ENCODE data around the gene PPP2R2B. TPM values are rescaled to one million over a fixed set of nuclear protein-coding genes. Genes with fewer than 3 reads are reported as not detected.
"Not testable (repeated sequence)": the region's sequence is repeated elsewhere in the genome, so short reads cannot be mapped to it uniquely, and the experiment has no call there.

PPP2R2B gene
- total RNA-seq, 1 donor from 2014 or later = 0.12 TPM

GRCh38 chr5:146751781-146752401 is 126.7 kb downstream of the PPP2R2B start:
- no peak for DNase-seq (ENCODE audit: extremely low read depth, low read depth, low spot score)

- no peak for DNase-seq (ENCODE audit: extremely low read depth, low read depth, low spot score)
Observed at GRCh38 chr5:146751054-146751453, 127.5 kb downstream of the PPP2R2B start.

GRCh38 chr5:146748533-146748932 is 130.0 kb downstream of the PPP2R2B start:
- DNase-seq (ENCODE audit: extremely low read depth, low read depth, low spot score) = no peak

- no peak for DNase-seq (ENCODE audit: extremely low read depth, low read depth, low spot score)
Observed at GRCh38 chr5:146745931-146746577, 132.5 kb downstream of the PPP2R2B start.

- no peak for DNase-seq (ENCODE audit: extremely low read depth, low read depth, low spot score)
Observed at GRCh38 chr5:146744068-146744745, 134.3 kb downstream of the PPP2R2B start.

- DNase-seq (ENCODE audit: extremely low read depth, low read depth, low spot score) = no peak
Observed at GRCh38 chr5:146734936-146735577, 143.5 kb downstream of the PPP2R2B start.

- no peak for DNase-seq (ENCODE audit: extremely low read depth, low read depth, low spot score)
Observed at GRCh38 chr5:146732962-146733361, 145.6 kb downstream of the PPP2R2B start.

GRCh38 chr5:146731909-146732659 is 146.5 kb downstream of the PPP2R2B start:
- DNase-seq (ENCODE audit: extremely low read depth, low read depth, low spot score) = peak; percentile 34

GRCh38 chr5:146728746-146729145 is 149.8 kb downstream of the PPP2R2B start:
- not testable (repeated sequence) for DNase-seq (ENCODE audit: extremely low read depth, low read depth, low spot score)

- DNase-seq (ENCODE audit: extremely low read depth, low read depth, low spot score) = no peak
Observed at GRCh38 chr5:146726891-146727290, 151.7 kb downstream of the PPP2R2B start.

- no peak for DNase-seq (ENCODE audit: extremely low read depth, low read depth, low spot score)
Observed at GRCh38 chr5:146726020-146726419, 152.5 kb downstream of the PPP2R2B start.

GRCh38 chr5:146725025-146725424 is 153.5 kb downstream of the PPP2R2B start:
- DNase-seq (ENCODE audit: extremely low read depth, low read depth, low spot score) = no peak

GRCh38 chr5:146722361-146722779 is 156.2 kb downstream of the PPP2R2B start:
- DNase-seq (ENCODE audit: extremely low read depth, low read depth, low spot score) = no peak

- no peak for DNase-seq (ENCODE audit: extremely low read depth, low read depth, low spot score)
Observed at GRCh38 chr5:146721073-146721815, 157.3 kb downstream of the PPP2R2B start.

GRCh38 chr5:146720107-146720506 is 158.4 kb downstream of the PPP2R2B start:
- DNase-seq (ENCODE audit: extremely low read depth, low read depth, low spot score) = no peak

- DNase-seq (ENCODE audit: extremely low read depth, low read depth, low spot score) = no peak
Observed at GRCh38 chr5:146719179-146719578, 159.4 kb downstream of the PPP2R2B start.

- DNase-seq (ENCODE audit: extremely low read depth, low read depth, low spot score) = no peak
Observed at GRCh38 chr5:146718609-146719008, 159.9 kb downstream of the PPP2R2B start.

GRCh38 chr5:146717951-146718350 is 160.6 kb downstream of the PPP2R2B start:
- no peak for DNase-seq (ENCODE audit: extremely low read depth, low read depth, low spot score)

GRCh38 chr5:146716636-146717035 is 161.9 kb downstream of the PPP2R2B start:
- no peak for DNase-seq (ENCODE audit: extremely low read depth, low read depth, low spot score)

GRCh38 chr5:146710348-146710747 is 168.2 kb downstream of the PPP2R2B start:
- DNase-seq (ENCODE audit: extremely low read depth, low read depth, low spot score) = no peak
